Measurements from ENCODE around the gene IL6ST. TPM values are rescaled to one million over a fixed set of nuclear protein-coding genes. Genes with fewer than 3 reads are reported as not detected.

IL6ST gene
- total RNA-seq, 4 donors from 2014 or later = 384 to 561 (median 517) TPM

GRCh38 chr5:55982957-55983381, 11.8 kb downstream of the IL6ST start:
- H3K36me3 ChIP-seq = peaks cover 0 to 34% (median 18%) of the 10 kb centered on the region in 4 donors
- H3K9me3 ChIP-seq = no peaks in the 10 kb centered on the region
- no peak overlapping the region for H3K4me3 ChIP-seq
- intact Hi-C loops (cut with DNase I) = loop anchor here (5.0 to 10.0 kb wide), 2 partner anchors 48 to 219 kb away; no protein-coding TSS in a partner anchor
- peaks cover 38 to 77% (median 63%) of the 10 kb centered on the region in 4 donors for H3K4me1 ChIP-seq
- DNase-seq (ENCODE audit: extremely low spot score) = no peak
- TF ChIP-seq EP300 (IDR thresholded peaks at IDR 0.05) (no peak), CTCF (IDR thresholded peaks at IDR 0.05) (peak; percentile 17 to 32 (median 22)), POLR2AphosphoS5 (IDR thresholded peaks at IDR 0.05) (no peak), POLR2A (IDR thresholded peaks at IDR 0.05; ENCODE audit: low read depth) (no peak)
- H3K27me3 ChIP-seq = no peaks in the 10 kb centered on the region
- no peak overlapping the region for H3K27ac ChIP-seq (replicated peaks in 1 of 4)
- 62% methylated on average over 5 of the region's 5 CpGs for WGBS

GRCh38 chr5:55973296-55973695, 21.5 kb downstream of the IL6ST start:
- intact Hi-C loops (cut with DNase I) = no loop called here
- H3K4me1 ChIP-seq = peaks cover 4 to 51% (median 48%) of the 10 kb centered on the region in 4 donors
- H3K27me3 ChIP-seq = no peaks in the 10 kb centered on the region
- no peak overlapping the region for H3K27ac ChIP-seq (replicated peaks in 1 of 4)
- no peak for DNase-seq (ENCODE audit: extremely low spot score)
- H3K36me3 ChIP-seq = peaks cover 0 to 78% (median 40%) of the 10 kb centered on the region in 4 donors
- TF ChIP-seq CTCF (IDR thresholded peaks at IDR 0.05) = no peak
- TF ChIP-seq EP300 (IDR thresholded peaks at IDR 0.05) = no peak
- no peak for TF ChIP-seq POLR2A (IDR thresholded peaks at IDR 0.05; ENCODE audit: low read depth)
- TF ChIP-seq POLR2AphosphoS5 (IDR thresholded peaks at IDR 0.05) = no peak
- no peaks in the 10 kb centered on the region for H3K9me3 ChIP-seq
- H3K4me3 ChIP-seq = no peak overlapping the region
- 88% methylated on average over 4 of the region's 4 CpGs for WGBS

GRCh38 chr5:55969956-55970355, 24.8 kb downstream of the IL6ST start:
- Histone ChIP-seq H3K27ac (replicated peaks in 1 of 4) (no peak overlapping the region), H3K4me1 (peaks cover 0 to 37% (median 31%) of the 10 kb centered on the region in 4 donors), H3K4me3 (no peak overlapping the region), H3K27me3 (no peaks in the 10 kb centered on the region), H3K9me3 (no peaks in the 10 kb centered on the region), H3K36me3 (peaks cover 0 to 82% (median 39%) of the 10 kb centered on the region in 4 donors)
- 11% methylated on average over 1 of the region's 1 CpG for WGBS
- TF ChIP-seq POLR2A (IDR thresholded peaks at IDR 0.05; ENCODE audit: low read depth) = no peak
- TF ChIP-seq EP300 (IDR thresholded peaks at IDR 0.05) = no peak
- no peak for TF ChIP-seq POLR2AphosphoS5 (IDR thresholded peaks at IDR 0.05)
- no peak for TF ChIP-seq CTCF (IDR thresholded peaks at IDR 0.05)
- intact Hi-C loops (cut with DNase I) = no loop called here
- no peak for DNase-seq (ENCODE audit: extremely low spot score)

GRCh38 chr5:55966284-55966683, 28.5 kb downstream of the IL6ST start:
- Histone ChIP-seq H3K27me3 (no peaks in the 10 kb centered on the region), H3K27ac (replicated peaks in 1 of 4) (no peak overlapping the region), H3K4me3 (no peak overlapping the region), H3K36me3 (peaks cover 16 to 76% (median 48%) of the 10 kb centered on the region in 4 donors), H3K4me1 (peaks cover 0 to 26% (median 15%) of the 10 kb centered on the region in 4 donors), H3K9me3 (no peaks in the 10 kb centered on the region)
- DNase-seq (ENCODE audit: extremely low spot score) = no peak
- intact Hi-C loops (cut with DNase I) = no loop called here
- no peak for TF ChIP-seq EP300 (IDR thresholded peaks at IDR 0.05)
- TF ChIP-seq POLR2A (IDR thresholded peaks at IDR 0.05; ENCODE audit: low read depth) = no peak
- no peak for TF ChIP-seq CTCF (IDR thresholded peaks at IDR 0.05)
- TF ChIP-seq POLR2AphosphoS5 (IDR thresholded peaks at IDR 0.05) = no peak

GRCh38 chr5:55965525-55965924, 29.2 kb downstream of the IL6ST start:
- Histone ChIP-seq H3K4me3 (no peak overlapping the region), H3K27me3 (no peaks in the 10 kb centered on the region), H3K9me3 (no peaks in the 10 kb centered on the region), H3K36me3 (peaks cover 23 to 80% (median 55%) of the 10 kb centered on the region in 4 donors), H3K4me1 (peaks cover 0 to 18% (median 8%) of the 10 kb centered on the region in 4 donors), H3K27ac (replicated peaks in 1 of 4) (no peak overlapping the region)
- TF ChIP-seq EP300 (IDR thresholded peaks at IDR 0.05) (no peak), POLR2A (IDR thresholded peaks at IDR 0.05; ENCODE audit: low read depth) (no peak), POLR2AphosphoS5 (IDR thresholded peaks at IDR 0.05) (no peak), CTCF (IDR thresholded peaks at IDR 0.05) (no peak)
- DNase-seq (ENCODE audit: extremely low spot score) = no peak
- WGBS = 86% methylated on average over 6 of the region's 6 CpGs
- intact Hi-C loops (cut with DNase I) = no loop called here
